Hippocampal formation (tissue), 2 donors: ENCODE measurements around the gene XAF1.
"Not testable (repeated sequence)": the region's sequence is repeated elsewhere in the genome, so short reads cannot be mapped to it uniquely, and the experiment has no call there.

Experiments
- DNase-seq, 2 donors: peaks; one replicate each; lab custom pipeline; 2025; lab: John Stamatoyannopoulos, UW

The XAF1 gene

DNA sequence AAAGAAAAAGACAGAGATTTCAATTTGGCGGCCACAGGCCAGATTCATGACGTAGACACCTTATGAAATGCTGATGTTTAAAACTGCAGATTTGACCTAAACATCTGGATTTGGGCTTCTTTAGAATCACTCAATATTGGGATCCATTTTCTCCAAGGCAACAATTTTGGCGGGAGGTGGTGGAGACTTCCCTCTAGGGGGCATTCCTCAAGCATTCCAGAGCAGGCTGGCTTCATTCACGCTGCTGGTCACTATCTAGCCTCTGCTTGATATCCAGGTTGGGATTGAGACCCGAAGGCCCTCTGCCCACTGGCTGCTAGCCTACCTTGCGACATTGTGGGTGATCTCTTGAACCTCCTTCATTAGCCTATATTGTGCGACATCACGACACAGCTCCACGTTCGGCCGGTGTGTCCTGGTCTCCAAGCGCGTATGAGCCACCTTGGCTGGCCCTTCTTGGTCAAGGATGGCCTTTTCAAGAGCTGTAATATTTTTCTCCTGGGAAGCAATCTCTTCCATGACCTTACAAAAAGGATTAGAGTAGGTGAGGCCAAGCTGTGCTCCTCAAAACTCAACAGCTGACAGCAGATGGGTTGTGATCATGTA is 44.7 kb downstream of the XAF1 start:
- no peak for DNase-seq

DNA sequence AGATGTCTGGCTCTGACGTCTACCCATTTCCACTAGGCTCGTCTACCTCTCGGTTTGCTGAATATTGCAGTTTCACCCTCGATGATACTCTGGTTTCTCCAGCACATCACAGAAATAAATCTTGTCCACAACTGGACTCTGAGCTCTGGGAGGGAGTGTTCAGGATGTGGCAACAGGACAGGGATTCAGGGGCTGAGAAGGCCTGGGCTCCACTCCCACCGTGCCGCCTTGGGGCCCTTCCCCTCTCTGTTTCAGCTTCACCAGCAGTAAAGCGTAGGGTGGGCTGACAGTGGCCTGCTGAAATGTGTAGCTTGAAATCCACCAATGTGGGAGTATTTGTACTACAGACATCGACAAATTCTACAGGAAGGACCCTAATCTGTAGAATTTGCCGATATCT is 55.7 kb downstream of the XAF1 start:
- DNase-seq: no peak

DNA sequence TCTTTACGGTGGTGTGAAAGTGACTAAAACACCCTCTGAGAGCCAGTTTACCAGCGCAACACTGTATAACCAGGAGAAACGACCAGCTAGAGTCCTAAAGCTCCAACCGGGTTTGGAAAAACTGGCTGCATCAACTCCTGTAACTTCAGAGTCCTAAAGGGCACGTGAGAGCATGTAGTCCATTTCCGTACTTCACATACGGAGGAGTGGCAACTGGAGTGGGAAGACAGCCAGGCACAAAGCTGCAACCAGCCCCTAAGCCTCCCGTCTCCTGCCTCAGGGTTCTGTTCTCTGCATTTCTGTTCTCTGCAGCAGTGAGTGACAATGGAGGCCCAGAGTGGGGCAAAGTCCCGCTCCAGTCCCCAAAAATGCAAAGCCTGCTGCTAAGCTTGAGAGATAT is 56.4 kb downstream of the XAF1 start:
- DNase-seq: no peak

DNA sequence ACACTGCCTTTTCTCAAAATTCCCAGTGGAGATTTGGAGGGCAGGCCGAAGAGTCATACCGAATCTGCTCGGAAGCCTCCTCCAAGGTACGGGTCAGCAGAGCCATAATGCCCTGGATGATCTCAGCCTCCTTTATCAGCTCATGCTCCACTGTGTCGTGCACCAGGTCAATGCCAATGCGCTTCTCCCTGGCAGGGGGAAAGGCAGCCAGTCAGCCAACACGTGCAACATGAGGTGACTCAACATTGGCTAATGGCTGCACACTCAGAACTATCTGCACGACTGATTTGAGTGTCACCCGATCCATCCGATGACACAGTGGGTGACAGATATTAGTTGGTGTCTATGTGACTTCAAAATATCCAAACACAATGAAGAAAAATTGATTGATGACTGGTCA is 59.9 kb downstream of the XAF1 start:
- no peak for DNase-seq

DNA sequence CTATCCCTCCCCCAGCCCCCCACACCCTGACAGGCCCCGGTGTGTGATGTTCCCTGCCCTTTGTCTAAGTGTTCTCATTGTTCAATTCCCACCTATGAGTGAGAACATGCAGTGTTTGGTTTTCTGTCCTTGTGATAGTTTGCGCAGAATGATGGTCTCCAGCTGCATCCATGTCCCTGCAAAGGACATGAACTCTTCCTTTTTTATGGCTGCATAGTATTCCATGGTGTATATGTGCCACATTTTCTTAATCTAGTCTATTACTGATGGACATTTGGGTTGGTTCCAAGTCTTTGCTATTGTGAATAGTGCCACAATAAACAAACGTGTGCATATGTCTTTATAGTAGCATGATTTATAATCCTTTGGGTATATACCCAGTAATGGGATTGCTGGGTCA is 60.5 kb downstream of the XAF1 start:
- DNase-seq: not testable (repeated sequence)

DNA sequence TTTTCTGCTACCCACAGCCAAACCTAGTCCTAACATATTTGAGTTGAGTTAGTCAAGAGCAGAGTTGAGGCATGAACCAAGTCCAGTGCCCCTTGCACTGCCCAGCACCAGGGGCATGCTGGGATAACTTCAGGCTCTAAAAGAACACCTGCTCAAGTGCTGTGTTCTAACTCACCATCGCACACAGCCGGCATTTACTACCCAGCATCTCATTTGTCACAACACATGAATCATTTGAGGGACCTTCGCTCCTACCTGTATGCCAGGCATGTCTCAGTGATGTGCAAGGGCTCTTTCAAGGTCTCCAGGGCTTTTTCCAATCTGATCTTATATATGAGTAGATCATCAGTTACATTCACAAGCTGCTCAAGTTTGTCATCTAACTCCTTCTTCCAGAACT is 63.1 kb downstream of the XAF1 start:
- DNase-seq: no peak

DNA sequence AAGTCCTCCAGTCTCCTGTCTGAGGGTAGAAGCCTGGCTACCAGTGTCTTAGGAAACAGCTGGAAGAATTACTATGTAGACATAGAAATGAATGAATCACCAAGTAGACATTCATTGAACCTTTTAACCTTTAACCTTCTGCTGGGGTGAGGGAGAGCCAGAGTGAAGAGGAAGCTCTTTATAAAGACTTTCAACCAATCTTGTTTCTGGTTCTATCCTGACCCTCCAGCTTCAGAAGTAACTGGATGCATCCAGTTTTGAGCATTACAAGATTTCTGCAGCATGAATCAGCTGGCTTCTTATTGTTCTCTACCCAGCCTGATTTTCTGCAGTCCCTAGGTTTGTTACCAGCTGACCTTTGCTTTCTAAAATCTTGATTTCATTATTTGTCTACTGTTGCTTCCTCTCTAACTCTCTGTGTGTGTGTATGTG is 67.2 kb downstream of the XAF1 start:
- no peak for DNase-seq
